SW480 (cell line): ENCODE measurements around the gene CCNL2.
"Not testable (repeated sequence)": the region's sequence is repeated elsewhere in the genome, so short reads cannot be mapped to it uniquely, and the experiment has no call there.

ENCODE experiments used
- DNase-seq: peaks from one replicate; pipeline ENCODE4 v3.0.0-alpha.2; 2016; ENCODE audit warnings: low spot score

The CCNL2 gene

DNA sequence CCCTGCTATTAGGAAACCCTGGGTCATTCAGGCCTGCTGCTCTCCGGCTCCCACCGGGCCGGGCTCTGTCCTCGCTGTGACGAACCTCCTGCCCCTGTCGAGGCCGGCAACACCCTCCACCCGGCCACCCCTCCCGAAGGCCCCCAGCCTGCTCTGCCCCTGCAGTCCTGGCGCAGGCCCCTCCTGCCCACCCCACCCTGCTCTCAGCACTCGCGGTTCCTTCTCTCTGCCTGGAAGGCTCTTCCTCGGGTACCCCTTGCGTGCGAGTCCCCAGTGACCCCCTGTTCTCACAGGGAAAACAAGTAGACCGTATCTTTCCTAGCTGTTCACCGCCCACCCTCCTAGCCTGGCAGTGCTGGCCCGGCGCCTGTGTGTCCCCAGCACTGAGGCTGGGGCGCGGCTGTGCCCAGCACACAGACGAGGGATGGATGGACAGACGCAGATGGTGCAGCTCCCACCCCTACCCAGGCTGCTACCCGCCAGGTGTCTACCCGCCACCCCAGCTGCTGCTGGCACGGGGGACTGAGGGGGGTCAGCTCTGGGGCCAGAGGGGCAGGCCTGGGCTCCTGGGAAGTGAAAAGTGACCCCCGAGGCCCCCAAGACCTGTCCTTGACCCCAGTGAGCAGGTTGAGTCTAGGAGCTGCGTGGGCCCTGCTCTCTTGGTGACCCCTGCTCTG, 33.3 kb upstream of the CCNL2 start:
- no peak for DNase-seq

DNA sequence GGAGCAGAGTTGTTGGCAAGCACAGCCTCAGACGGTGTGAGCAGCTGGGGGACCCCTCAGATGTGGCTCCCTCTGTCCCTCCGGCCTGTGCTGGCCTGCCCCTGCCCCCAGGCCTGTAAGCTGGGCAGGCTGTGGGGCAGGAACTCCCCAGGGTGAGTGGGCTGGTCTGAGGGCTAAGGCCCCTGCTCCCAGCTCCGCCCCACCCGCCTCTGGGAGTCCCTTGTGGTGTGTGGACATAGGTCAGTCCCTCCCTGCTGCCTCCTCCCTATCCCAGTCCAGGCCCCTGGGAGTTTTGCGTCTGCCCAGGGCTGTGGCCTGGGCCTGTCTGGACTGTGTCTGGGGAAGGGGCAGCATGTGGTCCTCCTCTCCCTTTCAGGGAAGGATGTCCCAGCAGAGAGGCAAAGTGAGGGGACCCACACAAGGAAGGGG, 32.7 kb upstream of the CCNL2 start:
- DNase-seq = no peak

DNA sequence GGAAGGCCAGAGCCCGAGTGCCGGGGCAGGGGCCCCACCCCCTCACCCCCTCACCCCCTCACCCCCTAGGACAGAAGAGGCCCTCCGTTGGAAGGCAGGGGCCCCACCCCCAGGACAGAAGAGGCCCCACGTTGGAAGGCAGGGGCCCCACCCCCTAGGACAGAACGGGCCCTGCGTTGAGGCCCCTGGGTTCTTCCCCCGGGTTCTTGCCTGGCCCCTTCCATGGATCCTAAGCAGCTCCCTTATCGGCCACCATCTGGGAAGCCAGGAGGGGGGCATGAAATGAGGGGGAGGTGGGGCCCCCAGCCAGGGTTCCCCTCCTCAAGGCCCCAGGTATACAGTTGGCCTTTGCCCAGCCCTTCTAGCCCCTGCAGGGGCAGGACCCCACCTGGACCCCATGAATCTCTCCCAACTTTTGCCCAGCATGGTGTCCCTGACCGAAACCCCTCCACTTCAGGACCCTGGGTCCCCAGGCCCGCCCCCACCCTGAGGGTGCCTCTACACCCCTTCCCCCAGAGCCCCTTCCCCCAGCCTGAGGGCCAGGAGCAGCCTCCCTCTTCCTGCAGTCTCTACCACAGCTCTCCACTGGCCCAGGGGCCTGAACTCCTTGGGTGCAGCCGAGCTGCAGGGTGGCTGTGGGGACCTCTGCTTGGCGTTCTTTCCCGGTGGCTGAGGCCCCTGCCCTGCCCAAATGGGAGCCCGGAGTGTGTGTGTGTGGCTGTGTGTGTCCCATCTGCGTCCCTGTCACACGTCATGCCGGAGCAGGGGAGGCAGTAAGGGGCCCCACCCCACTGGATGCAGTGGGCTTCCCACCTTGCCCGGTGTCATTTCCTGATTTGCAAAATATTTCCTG, 32.1 kb upstream of the CCNL2 start:
- DNase-seq = no peak

DNA sequence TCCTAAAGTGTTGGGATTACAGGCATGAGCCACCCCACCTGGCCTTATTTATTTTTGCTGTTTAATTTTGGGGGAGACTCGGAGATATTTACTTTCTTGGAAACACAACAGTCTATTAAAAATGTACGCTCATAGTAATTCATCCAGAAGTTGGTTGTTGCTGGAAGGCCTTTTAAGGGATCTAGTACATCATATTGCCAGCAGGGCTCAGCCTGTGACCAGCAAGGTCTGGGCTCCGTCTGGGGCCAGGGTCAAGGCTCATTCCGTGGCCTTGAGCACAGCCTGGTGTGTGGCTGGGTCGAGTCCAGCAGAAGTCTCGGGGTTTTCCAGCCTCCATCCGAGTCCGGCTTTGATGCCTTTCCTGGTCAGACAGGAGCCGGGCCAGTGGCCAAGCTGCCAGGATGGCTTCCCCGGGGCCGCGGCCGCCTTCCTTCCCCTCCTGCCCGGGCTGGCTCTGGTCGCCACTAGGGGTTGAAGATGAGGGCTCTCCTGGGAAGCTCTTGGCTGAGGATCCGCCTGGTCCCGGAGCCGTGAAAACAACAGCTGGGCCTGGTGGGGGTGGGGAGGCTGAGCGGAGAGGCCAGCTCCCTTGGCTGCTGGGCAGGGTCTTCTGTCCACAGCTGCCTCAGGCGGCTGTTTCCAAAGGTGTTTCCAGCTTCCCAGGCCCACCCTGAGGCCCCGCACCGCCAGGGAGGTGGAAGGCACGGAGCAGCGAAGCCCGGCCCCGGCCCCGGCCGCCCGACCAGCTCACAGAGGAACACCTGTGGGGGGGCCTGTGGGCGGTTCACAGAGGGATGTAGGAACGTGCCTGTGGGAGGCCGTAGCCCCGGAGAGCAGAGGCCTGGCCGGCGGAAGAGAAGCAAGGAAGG, 31.2 kb upstream of the CCNL2 start:
- DNase-seq = no peak

DNA sequence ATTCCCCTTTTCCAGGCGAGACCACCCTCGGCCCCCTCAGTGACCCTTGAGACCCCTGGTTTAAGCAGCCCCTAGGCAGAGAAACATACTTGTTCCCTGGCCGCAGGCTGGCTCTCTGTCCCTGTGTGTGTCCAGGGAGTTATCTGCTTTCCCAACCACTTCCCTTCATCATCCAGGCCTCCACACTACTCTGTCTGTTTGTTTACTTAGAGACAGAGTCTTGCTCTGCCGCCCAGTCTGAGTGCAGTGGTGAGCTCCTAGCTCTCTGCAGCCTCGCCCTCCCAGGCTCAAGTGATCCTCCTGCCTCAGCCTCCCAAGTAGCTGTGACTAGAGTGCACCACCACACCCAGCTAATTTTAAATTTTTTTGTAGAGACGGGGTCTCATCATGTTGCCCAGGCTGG, 30.5 kb upstream of the CCNL2 start:
- no peak for DNase-seq

DNA sequence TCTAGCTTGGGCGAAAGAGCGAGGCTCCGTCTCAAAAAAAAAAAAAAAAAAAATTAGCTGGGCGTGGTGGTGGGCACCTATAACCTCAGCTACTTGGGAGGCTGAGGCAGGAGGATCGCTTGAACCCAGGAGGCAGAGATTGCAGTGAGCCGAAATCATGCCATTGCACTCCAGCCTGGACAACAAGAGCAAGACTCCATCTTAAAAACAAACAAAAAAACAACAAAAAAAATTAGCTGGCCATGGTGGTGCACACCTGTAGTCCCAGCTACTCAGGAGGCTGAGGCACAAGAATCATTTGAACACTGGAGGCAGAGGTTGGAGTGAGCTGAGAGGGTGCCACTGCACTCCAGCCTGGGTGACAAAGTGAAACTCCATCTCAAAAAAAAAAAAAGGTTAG, 29.8 kb upstream of the CCNL2 start:
- not testable (repeated sequence) for DNase-seq

DNA sequence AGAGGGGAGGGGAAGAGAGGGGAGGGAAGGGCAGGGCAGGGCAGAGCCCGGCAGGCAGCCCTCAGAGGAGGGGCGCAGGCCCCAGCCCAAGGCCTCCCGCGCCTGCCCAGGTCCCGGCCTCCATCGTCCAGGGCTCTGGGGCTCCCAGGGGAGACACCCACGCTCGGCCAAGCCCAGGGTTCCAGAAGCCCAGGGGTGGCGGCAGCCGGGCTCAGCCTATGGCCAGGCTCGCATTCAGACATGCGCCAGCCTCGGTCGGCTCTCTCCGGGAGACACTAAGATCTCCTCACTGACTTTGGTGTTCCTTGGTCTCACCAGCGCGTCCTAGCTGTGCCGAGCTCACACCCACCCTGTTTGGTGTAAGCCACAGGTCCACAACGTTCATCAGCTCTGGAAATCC, 29.0 kb upstream of the CCNL2 start:
- DNase-seq = no peak

DNA sequence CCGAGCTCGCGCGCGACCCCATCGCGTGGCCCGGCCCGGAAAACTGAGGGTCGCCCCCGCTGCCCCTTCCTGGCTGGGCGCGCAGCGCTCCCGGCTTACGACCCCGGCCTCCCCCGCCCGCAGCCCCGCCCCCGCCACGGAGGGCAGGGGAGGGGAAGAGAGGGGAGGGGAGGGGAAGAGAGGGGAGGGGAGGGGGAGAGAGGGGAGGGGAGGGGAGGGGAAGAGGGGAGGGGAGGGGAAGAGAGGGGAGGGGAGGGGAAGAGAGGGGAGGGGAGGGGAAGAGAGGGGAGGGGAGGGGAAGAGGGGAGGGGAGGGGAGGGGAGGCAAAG, 28.6 kb upstream of the CCNL2 start:
- DNase-seq = no peak

DNA sequence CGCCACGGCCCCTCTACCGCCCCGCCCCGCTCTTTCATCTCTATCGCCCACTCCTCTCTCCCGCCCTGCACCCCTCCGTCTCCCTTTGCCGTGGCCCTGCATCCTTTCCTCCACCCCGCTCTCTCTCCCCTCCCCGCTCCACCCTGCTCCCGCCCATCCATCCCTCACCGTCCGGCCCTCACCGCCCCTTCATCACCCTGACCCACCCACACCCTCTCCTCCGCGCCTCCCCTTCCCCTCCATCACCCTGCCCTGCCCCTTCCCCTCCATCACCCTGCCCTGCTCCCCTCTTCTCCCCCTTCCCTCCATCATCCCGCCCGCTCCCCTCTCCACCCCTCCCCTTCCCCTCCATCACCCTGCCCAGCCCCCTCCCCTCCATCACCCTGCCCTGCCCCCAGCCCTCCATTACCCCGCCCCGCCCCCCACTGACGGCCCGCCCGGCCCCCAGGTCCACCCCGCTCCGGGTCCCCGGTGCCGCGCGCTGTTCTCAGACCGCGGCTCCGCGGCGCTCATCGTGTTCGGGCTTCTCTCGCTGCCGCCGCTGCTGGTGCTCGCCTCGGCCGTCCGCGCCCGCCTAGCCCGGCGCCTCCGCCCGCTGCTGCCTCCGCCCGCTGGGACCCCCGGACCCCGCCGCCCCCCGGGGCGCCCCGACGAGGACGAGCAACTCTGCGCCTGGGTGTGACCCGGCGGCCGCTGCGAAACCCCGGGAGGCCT, 28.1 kb upstream of the CCNL2 start:
- DNase-seq = no peak

DNA sequence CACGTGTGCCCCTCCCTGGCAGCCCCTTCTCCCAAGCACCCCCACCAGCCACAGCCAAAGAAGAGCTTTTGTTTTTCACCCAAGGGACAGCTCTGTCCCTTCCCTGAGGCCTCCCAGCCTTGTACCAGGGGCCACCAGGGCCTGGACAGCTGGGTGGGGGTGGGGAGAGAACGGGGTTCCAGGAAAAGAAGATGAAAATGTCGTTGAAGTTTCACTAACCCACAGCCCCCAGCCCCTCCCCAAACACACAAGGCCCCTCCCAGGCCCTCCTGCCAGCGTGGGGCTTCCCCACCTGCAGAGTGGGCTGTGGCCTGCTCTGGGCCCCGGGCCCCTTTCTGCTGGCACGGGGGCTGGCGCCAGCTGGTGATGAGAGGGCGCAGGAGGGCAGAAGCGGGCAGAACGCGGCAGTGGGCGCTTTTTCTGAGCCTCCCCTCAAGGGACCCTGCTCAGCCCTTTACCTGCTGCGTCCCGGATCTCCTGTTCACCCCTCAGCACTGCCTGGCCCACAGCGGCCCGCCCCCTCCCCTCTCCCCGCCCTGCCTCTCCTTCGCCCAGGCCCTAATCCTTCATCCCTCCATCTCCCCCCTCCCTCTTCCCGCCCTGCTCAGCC, 27.5 kb upstream of the CCNL2 start:
- no peak for DNase-seq

DNA sequence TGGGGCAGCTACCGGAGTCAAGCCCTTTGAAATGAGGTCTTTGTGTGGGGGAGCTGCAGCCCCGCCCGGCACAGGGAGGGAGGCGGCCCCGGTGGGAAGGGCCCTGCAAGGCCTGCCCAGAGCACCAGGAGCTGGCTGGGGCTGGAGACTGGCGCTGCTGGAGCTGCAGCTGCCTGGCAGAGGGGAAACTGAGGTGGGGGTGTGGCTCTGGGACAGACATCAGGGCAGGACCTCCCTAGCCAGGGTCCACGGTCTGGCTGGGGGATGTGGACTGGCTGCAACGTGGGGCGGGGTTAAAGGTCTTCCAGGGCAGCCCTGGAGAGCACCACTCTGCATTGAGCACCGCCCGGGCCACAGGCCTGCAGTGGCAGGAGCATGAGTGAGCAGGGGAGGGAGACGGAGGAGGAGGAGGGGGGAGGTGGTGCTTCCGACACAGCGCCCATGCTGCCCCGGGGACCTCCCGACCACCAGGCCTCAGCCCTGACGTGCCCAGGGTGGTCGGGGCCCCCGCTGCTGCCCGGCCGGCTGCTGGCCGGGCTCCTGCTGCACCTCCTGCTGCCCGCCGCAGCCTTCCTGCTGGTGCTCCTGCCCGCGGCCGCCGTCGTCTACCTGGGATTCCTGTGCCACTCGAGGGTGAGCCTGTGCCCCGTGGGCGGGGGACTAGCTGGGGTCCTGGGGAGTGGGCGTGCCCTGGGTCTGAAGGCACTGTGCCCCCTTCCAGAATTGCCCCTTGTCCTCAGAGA, 26.8 kb upstream of the CCNL2 start:
- no peak for DNase-seq

DNA sequence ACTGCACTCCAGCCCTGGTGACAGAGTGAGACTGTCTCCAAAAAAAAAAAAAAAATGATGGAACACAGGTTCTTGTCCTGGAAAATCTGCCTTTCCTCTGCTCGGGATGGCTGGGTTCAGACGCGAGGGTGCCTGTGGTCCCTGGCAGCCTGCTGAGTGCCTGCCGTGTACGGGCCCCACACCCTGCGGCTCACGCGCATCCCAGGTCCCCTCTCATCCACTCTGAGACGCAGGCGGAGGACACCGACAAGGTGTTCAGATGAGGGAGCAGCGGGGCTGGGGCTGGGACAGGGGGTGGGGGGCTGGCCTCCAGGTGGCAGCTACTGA, 26.3 kb upstream of the CCNL2 start:
- no peak for DNase-seq

DNA sequence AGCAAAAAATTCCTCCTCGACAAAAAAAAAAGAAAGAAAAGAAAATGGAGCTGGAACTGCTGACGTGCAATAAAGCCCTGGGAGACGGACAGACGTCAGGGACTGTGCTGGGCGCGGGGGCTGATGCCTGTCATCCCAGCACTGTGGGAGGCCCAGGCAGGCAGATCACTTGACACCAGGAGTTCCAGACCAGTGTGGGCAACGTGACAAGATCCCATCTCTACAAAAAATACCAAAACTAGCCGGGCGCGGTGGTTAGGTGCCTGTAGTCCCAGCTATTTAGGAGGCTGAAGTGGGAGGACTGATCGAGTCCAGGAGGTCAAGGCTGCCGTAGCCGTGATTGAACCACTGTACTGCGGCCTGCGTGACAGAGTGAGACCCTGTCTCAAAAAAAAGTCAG, 25.6 kb upstream of the CCNL2 start:
- no peak for DNase-seq

DNA sequence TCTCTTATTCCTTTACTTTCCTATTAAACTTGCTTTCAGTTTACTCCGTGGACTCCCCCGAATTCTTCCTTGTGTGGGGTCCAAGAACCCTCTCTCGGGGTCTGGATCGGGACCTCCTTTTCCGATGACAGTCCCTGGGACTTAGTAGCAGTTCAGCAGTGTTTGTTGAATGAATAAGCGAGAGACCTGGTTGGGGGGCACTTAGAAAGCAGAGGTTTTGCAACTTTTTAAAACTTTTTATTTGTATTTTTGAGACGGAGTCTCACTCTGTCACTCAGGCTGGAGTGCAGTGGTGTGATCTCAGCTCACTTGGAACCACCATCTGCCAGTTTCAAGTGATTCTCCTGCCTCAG, 24.1 kb upstream of the CCNL2 start:
- DNase-seq = no peak

DNA sequence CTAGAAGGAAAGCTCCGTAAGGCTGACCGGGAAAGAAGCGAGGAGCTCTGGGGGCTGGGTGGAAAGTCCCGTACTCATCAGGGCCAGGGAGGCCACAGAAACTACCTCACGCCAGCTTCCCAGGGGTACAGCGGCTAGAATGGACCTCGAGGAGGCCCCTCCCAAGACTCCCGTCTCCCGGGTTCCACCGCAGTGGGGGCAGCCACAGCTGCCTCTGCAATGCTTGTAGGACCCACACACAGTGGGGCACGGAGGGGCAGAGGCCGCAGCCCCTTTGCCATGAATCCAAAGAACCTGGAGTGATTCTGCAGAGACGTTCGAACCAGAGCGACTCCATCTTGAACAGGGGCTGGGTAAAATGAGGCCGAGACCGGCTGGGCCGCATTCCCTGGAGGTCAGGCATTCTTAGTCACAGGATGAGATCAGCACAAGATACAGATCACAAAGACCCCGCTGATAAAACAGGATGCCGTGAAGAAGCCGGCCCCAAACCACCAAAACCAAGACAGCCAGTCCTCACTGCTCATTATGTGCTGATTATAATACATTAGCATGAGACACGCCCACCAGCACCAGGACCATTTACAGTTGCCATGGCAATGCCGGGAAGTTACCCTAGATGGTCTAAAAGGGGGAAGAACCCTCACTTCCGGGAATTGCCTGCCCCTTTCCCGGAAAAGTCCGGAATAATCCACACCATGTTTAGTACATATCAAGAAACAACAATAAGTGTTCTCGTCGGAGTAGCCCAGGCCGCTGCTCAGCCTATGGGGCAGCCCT, 23.5 kb upstream of the CCNL2 start:
- DNase-seq = no peak

DNA sequence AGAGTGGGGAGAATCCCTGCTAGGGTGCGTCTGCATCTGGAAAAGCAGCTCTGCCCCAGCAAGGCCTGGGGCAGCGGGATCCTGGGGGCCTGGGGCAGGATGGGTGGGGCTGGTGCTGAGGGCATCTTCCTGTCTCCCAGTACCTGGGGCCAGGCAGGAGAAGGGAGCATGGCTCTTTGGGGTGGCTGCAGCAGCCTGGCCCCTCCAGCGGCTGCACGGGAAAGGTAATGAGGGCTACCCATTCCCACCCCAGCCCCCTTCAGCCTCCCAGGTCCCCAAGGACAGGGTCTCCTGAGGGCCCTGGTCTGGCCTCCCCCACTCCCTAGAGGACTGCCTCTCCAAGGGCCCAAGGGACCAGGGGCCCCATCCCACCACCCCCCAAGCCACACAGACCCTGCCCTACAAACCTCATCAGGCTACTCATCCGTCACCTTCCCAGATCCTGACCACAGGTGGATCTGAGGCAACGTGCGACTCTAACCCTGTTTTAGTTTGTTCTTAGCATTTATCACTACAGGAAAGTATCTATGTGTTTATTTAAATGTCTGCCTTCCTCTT, 22.9 kb upstream of the CCNL2 start:
- no peak for DNase-seq

DNA sequence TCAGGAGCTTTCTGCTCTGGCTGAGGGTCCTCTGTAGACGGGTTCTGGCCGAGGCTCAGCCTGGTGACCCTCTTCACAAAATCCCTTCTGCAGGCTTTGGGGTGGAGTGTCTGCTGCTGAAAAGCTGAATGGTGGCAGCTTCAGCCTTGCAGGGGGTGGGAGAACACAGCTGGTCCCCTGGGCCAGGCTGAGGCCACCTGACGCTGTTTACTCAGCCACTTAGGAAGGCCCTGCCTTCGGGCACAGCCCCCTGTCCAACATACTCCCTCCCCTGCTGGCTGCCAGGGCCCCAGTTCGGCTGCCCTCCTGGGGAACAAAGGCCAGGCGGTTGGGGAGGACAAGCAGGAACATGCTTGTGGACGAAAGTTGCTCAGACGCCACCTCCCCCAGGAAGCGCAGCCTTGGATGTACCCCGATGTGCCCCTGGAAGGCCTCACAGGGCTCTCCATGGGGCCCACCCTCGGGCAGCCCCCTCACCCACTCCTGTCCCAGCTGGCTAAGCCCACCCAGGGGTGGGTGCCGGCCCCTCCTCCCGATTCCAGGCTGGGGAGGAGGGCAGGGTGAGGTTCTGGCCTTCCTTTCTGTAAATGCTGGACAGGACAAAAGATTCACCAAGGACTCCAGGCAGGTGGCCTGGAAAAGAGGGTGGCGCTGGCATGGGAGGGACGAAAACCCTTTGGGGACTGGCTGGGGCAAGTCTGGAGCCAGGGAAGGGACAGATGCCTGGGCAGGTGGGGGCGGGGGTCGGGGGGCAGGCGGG, 22.2 kb upstream of the CCNL2 start, which contains the start of gene ANKRD65:
Gene ANKRD65, minus strand, starts transcription at position 130 of the 760 bp plus-strand sequence. CDS start 271 bp downstream, outside the sequence.
- no peak for DNase-seq

DNA sequence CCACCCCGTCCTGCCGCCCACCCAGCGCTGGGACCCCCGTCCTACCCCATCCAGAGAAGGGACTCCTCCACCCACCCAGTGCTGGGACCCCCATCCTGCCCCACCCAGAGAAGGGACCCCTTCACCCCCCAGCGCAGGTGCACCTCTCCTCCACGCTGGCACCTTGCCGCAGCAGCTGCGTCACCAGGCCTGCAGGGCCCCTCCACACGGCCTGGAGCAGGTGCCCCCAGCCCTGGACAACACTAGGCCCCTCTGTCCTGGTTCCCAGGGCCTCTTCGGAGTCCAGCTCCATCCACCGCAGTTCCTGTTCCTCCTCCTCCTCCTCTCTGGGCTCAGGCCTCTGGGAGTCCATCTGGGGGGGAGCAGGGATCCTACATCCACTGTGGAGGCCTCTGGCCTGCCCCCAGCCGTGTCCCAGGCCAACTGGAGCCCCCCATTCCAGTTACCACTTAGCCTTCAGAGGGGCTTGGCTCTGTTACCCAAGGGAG, 21.6 kb upstream of the CCNL2 start:
- DNase-seq = no peak
